ENCODE data around the gene PIGS.

PIGS gene

GRCh38 chr17:28505986-28506665 lies 65.2 kb downstream of the PIGS start, which contains the start of gene FOXN1:
TSS of gene FOXN1 (plus strand) at chr17:28506348. CDS start at chr17:28523970, 17,622 bp downstream.
- DNase-seq, result no peak

GRCh38 chr17:28503420-28503819 lies 67.9 kb downstream of the PIGS start:
- no peak for DNase-seq

Measured in CD4-positive, alpha-beta T cell treated with Interferon alpha-2 for 1 hour (primary cell).